ENCODE measurements around the gene ARAF. TPM values are rescaled to one million over a fixed set of nuclear protein-coding genes. Genes with fewer than 3 reads are reported as not detected.

The ARAF gene
- polyA plus RNA-seq, 3 donors, result 49.7 to 105 (median 68.6) TPM

- Mint-ChIP-seq H3K27ac (no peak overlapping the region), H3K4me3 (no peak overlapping the region), H3K4me1 (peaks cover 26% of the 10 kb centered on the region), H3K36me3 (no peaks in the 10 kb centered on the region), H3K27me3 (ENCODE audit: low read depth in 3 of 3) (peaks cover 3 to 21% (median 5%) of the 10 kb centered on the region in 3 donors), H3K9me3 (peaks cover 0 to 26% (median 12%) of the 10 kb centered on the region in 7 donors)
- no peaks in the 10 kb centered on the region for H3K27me3 ChIP-seq (ENCODE audit: control insufficient read depth in 2 of 2, insufficient read depth in 2 of 2, low read length in 2 of 2)
- intact Hi-C loops (cut with micrococcal nuclease), result no loop called here
- no peak overlapping the region for H3K9ac ChIP-seq (ENCODE audit: insufficient read depth, low read length, poor library complexity, severe bottlenecking)
- H3K4me1 ChIP-seq (ENCODE audit: control insufficient read depth in 1 of 2, insufficient read depth in 2 of 2, low read length in 2 of 2), result peaks cover 20 to 39% of the 10 kb centered on the region in 2 donors
- H4K20me1 ChIP-seq (ENCODE audit: insufficient read depth, low read length), result no peaks in the 10 kb centered on the region
- no peak overlapping the region for H2AFZ ChIP-seq (ENCODE audit: insufficient read depth, low read depth, low read length, poor library complexity, severe bottlenecking)
- H3K27ac ChIP-seq (ENCODE audit: low read depth in 1 of 2, low read length in 2 of 2), result no peak overlapping the region
- peak in 1 of 3 donors; percentile 4 for DNase-seq
- no peaks in the 10 kb centered on the region for H3K9me3 ChIP-seq (replicated peaks in 1 of 2; ENCODE audit: control insufficient read depth in 1 of 2, insufficient read depth in 1 of 2, low read length in 2 of 2)
- no peak overlapping the region for H3K4me2 ChIP-seq (replicated peaks; ENCODE audit: extremely low read depth, low read length, poor library complexity, severe bottlenecking)
- TF ChIP-seq, protein P1, sequence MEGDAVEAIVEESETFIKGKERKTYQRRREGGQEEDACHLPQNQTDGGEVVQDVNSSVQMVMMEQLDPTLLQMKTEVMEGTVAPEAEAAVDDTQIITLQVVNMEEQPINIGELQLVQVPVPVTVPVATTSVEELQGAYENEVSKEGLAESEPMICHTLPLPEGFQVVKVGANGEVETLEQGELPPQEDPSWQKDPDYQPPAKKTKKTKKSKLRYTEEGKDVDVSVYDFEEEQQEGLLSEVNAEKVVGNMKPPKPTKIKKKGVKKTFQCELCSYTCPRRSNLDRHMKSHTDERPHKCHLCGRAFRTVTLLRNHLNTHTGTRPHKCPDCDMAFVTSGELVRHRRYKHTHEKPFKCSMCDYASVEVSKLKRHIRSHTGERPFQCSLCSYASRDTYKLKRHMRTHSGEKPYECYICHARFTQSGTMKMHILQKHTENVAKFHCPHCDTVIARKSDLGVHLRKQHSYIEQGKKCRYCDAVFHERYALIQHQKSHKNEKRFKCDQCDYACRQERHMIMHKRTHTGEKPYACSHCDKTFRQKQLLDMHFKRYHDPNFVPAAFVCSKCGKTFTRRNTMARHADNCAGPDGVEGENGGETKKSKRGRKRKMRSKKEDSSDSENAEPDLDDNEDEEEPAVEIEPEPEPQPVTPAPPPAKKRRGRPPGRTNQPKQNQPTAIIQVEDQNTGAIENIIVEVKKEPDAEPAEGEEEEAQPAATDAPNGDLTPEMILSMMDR (IDR thresholded peaks at IDR 0.05), result no peak
- no CpG with 5 or more reads among the region's 3 CpGs for WGBS (ENCODE audit: insufficient coverage)
- H3K36me3 ChIP-seq (replicated peaks in 1 of 2; ENCODE audit: control insufficient read depth in 1 of 2, insufficient read depth in 2 of 2, low read length in 2 of 2), result no peaks in the 10 kb centered on the region
- no peaks in the 10 kb centered on the region for H3K79me2 ChIP-seq (ENCODE audit: insufficient read depth, low read length)
- H3K4me3 ChIP-seq (replicated peaks in 1 of 3; ENCODE audit: low read depth in 2 of 3, low read length in 3 of 3), result no peak overlapping the region
These were observed 42.9 kb upstream of the ARAF start for GRCh38 chrX:47518144-47518543.

DNA sequence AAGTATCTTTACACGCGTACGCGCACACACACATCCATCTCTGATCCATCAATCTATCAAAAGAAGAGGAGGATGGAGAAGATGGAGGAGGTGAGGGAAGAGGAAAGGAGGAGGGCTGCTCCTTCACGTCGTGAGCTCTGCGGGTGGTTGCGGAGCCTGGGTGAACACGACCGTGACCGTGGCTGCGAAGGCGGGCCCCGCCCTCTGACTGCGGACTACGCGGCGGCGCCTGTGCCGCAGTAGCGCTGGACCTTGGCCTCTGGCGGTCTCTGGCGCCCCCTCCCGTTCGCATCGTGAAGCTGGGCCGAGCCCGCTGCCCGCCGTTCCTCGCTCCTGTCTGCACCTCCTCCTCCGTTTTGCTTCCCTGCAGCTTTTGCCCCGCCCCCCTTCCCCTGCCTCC lies 37.7 kb upstream of the ARAF start:
- H3K4me1 ChIP-seq (ENCODE audit: control insufficient read depth in 1 of 2, insufficient read depth in 2 of 2, low read length in 2 of 2), result peaks cover 6 to 11% of the 10 kb centered on the region in 2 donors
- H3K79me2 ChIP-seq (ENCODE audit: insufficient read depth, low read length), result no peaks in the 10 kb centered on the region
- H3K4me1 Mint-ChIP-seq, result peaks cover 5% of the 10 kb centered on the region
- H2AFZ ChIP-seq (ENCODE audit: insufficient read depth, low read depth, low read length, poor library complexity, severe bottlenecking), result peak overlapping the region; percentile 84
- 0% methylated on average over 27 of the region's 33 CpGs for WGBS (ENCODE audit: insufficient coverage)
- intact Hi-C loops (cut with micrococcal nuclease), result loop anchor here (2.0 to 5.0 kb wide), 3 partner anchors 41 to 331 kb away; partner anchors contain the start of genes UBA1 (in 2 of the 2) and ZNF41 (in 1 of the 2)
- peak overlapping the region; percentile 4 to 74 (median 48) for H3K4me3 ChIP-seq (replicated peaks in 1 of 3; ENCODE audit: low read depth in 2 of 3, low read length in 3 of 3)
- H3K9ac ChIP-seq (ENCODE audit: insufficient read depth, low read length, poor library complexity, severe bottlenecking), result peak overlapping the region; percentile 36
- no peaks in the 10 kb centered on the region for H3K36me3 Mint-ChIP-seq
- peaks cover 0 to 5% of the 10 kb centered on the region in 2 donors for H3K27me3 ChIP-seq (ENCODE audit: control insufficient read depth in 2 of 2, insufficient read depth in 2 of 2, low read length in 2 of 2)
- no peaks in the 10 kb centered on the region for H4K20me1 ChIP-seq (ENCODE audit: insufficient read depth, low read length)
- H3K9me3 ChIP-seq (replicated peaks in 1 of 2; ENCODE audit: control insufficient read depth in 1 of 2, insufficient read depth in 1 of 2, low read length in 2 of 2), result no peaks in the 10 kb centered on the region
- no peak overlapping the region for H3K27ac ChIP-seq (ENCODE audit: low read depth in 1 of 2, low read length in 2 of 2)
- TF ChIP-seq, protein P1 (IDR thresholded peaks at IDR 0.05), result peak; percentile 68
- peak overlapping the region; percentile 82 for H3K4me2 ChIP-seq (replicated peaks; ENCODE audit: extremely low read depth, low read length, poor library complexity, severe bottlenecking)
- DNase-seq, result peak; percentile 77 to 81 (median 79)
- no peaks in the 10 kb centered on the region for H3K36me3 ChIP-seq (replicated peaks in 1 of 2; ENCODE audit: control insufficient read depth in 1 of 2, insufficient read depth in 2 of 2, low read length in 2 of 2)
- H3K4me3 Mint-ChIP-seq, result peak overlapping the region; percentile 66 to 70
- peaks cover 2 to 17% (median 8%) of the 10 kb centered on the region in 3 donors for H3K27me3 Mint-ChIP-seq (ENCODE audit: low read depth in 3 of 3)
- H3K27ac Mint-ChIP-seq, result peak overlapping the region in 2 of 7 donors; percentile 43 to 50
- H3K9me3 Mint-ChIP-seq, result peaks cover 0 to 27% (median 14%) of the 10 kb centered on the region in 7 donors

Data from CD14-positive monocyte (primary cell).